Measurements from ENCODE around the gene USP34. TPM values are rescaled to one million over a fixed set of nuclear protein-coding genes. Genes with fewer than 3 reads are reported as not detected.

Gene USP34
- total and polyA plus RNA-seq, 2 experiments from 2014 or later: 36.8 to 125 TPM

- DNase-seq (ENCODE audit: low spot score): no peak
- Histone ChIP-seq H3K27ac (no peak overlapping the region), H3K9me2 (replicated peaks; ENCODE audit: insufficient read depth) (no peaks in the 10 kb centered on the region), H3K27me3 (no peaks in the 10 kb centered on the region), H3K9me3 (ENCODE audit: low read depth) (no peaks in the 10 kb centered on the region), H2AFZ (no peak overlapping the region), H3K4me3 (no peak overlapping the region), H3K4me2 (no peak overlapping the region), H3K36me3 (replicated peaks; ENCODE audit: insufficient read depth, low read depth) (no peaks in the 10 kb centered on the region), H3K79me2 (peaks cover 63% of the 10 kb centered on the region), H3K4me1 (ENCODE audit: insufficient read depth) (no peaks in the 10 kb centered on the region), H4K20me1 (ENCODE audit: insufficient read depth, poor library complexity, severe bottlenecking) (no peaks in the 10 kb centered on the region)
- no peak for TF ChIP-seq EZH2 (IDR thresholded peaks at IDR 0.05; ENCODE audit: borderline replicate concordance)
- no peak for TF ChIP-seq EZH2phosphoT487 (IDR thresholded peaks at IDR 0.05; ENCODE audit: low read depth, severe bottlenecking, unreplicated experiment)
- no peak for TF ChIP-seq CTCF (IDR thresholded peaks at IDR 0.05; ENCODE audit: poor library complexity)
- 84% methylated on average over 12 of the region's 12 CpGs for WGBS (ENCODE audit: low lambda C conversion rate, missing lambda C conversion rate)
Observed at GRCh38 chr2:61367177-61367576, 103.7 kb downstream of the USP34 start.

GRCh38 chr2:61363580-61363979, 107.3 kb downstream of the USP34 start:
- H3K36me3 ChIP-seq (replicated peaks; ENCODE audit: insufficient read depth, low read depth): no peaks in the 10 kb centered on the region
- TF ChIP-seq EZH2 (IDR thresholded peaks at IDR 0.05; ENCODE audit: borderline replicate concordance): no peak
- no peaks in the 10 kb centered on the region for H3K27me3 ChIP-seq
- H3K27ac ChIP-seq: no peak overlapping the region
- WGBS (ENCODE audit: low lambda C conversion rate, missing lambda C conversion rate): 100% methylated on average over 2 of the region's 2 CpGs
- H4K20me1 ChIP-seq (ENCODE audit: insufficient read depth, poor library complexity, severe bottlenecking): no peaks in the 10 kb centered on the region
- H3K4me3 ChIP-seq: no peak overlapping the region
- H3K4me1 ChIP-seq (ENCODE audit: insufficient read depth): no peaks in the 10 kb centered on the region
- no peaks in the 10 kb centered on the region for H3K9me2 ChIP-seq (replicated peaks; ENCODE audit: insufficient read depth)
- no peak overlapping the region for H3K4me2 ChIP-seq
- no peaks in the 10 kb centered on the region for H3K9me3 ChIP-seq (ENCODE audit: low read depth)
- H3K79me2 ChIP-seq: peaks cover 88% of the 10 kb centered on the region
- H2AFZ ChIP-seq: no peak overlapping the region
- no peak for DNase-seq (ENCODE audit: low spot score)

- H2AFZ ChIP-seq: no peak overlapping the region
- H4K20me1 ChIP-seq (ENCODE audit: insufficient read depth, poor library complexity, severe bottlenecking): no peaks in the 10 kb centered on the region
- no peak overlapping the region for H3K27ac ChIP-seq
- no peak for TF ChIP-seq EZH2phosphoT487 (IDR thresholded peaks at IDR 0.05; ENCODE audit: low read depth, severe bottlenecking, unreplicated experiment)
- no peak for TF ChIP-seq CTCF (IDR thresholded peaks at IDR 0.05; ENCODE audit: poor library complexity)
- no peak for TF ChIP-seq EZH2 (IDR thresholded peaks at IDR 0.05; ENCODE audit: borderline replicate concordance)
- H3K79me2 ChIP-seq: peaks cover 90% of the 10 kb centered on the region
- WGBS (ENCODE audit: low lambda C conversion rate, missing lambda C conversion rate): 100% methylated on average over 1 of the region's 1 CpG
- H3K4me2 ChIP-seq: no peak overlapping the region
- no peaks in the 10 kb centered on the region for H3K9me3 ChIP-seq (ENCODE audit: low read depth)
- H3K4me1 ChIP-seq (ENCODE audit: insufficient read depth): no peaks in the 10 kb centered on the region
- H3K9me2 ChIP-seq (replicated peaks; ENCODE audit: insufficient read depth): no peaks in the 10 kb centered on the region
- DNase-seq (ENCODE audit: low spot score): no peak
- H3K36me3 ChIP-seq (replicated peaks; ENCODE audit: insufficient read depth, low read depth): no peaks in the 10 kb centered on the region
- no peak overlapping the region for H3K4me3 ChIP-seq
- H3K27me3 ChIP-seq: no peaks in the 10 kb centered on the region
Observed at GRCh38 chr2:61362873-61363272, 108.0 kb downstream of the USP34 start.

GRCh38 chr2:61361068-61361467, 109.8 kb downstream of the USP34 start:
- no peak overlapping the region for H3K4me2 ChIP-seq
- no peaks in the 10 kb centered on the region for H4K20me1 ChIP-seq (ENCODE audit: insufficient read depth, poor library complexity, severe bottlenecking)
- TF ChIP-seq EZH2 (IDR thresholded peaks at IDR 0.05; ENCODE audit: borderline replicate concordance): no peak
- no peak for TF ChIP-seq CTCF (IDR thresholded peaks at IDR 0.05; ENCODE audit: poor library complexity)
- no peak for TF ChIP-seq EZH2phosphoT487 (IDR thresholded peaks at IDR 0.05; ENCODE audit: low read depth, severe bottlenecking, unreplicated experiment)

More at GRCh38 chr2:61361068-61361467, 109.8 kb downstream of the USP34 start:
- no peaks in the 10 kb centered on the region for H3K36me3 ChIP-seq (replicated peaks; ENCODE audit: insufficient read depth, low read depth)
- H3K79me2 ChIP-seq: peaks cover 85% of the 10 kb centered on the region
- H3K27me3 ChIP-seq: no peaks in the 10 kb centered on the region
- WGBS (ENCODE audit: low lambda C conversion rate, missing lambda C conversion rate): 96% methylated on average over 1 of the region's 1 CpG
- DNase-seq (ENCODE audit: low spot score): no peak
- no peaks in the 10 kb centered on the region for H3K9me2 ChIP-seq (replicated peaks; ENCODE audit: insufficient read depth)
- H2AFZ ChIP-seq: no peak overlapping the region
- no peaks in the 10 kb centered on the region for H3K9me3 ChIP-seq (ENCODE audit: low read depth)
- H3K4me1 ChIP-seq (ENCODE audit: insufficient read depth): peaks cover 3% of the 10 kb centered on the region
- H3K27ac ChIP-seq: no peak overlapping the region
- H3K4me3 ChIP-seq: no peak overlapping the region

Data from hepatocyte (in vitro differentiated cells).